Measurements from ENCODE around the gene IGFALS. TPM values are rescaled to one million over a fixed set of nuclear protein-coding genes. Genes with fewer than 3 reads are reported as not detected.

IGFALS gene
- polyA plus RNA-seq, 1 donor from 2014 or later, result 1.2 TPM

- TF ChIP-seq RAD21 (conservative IDR thresholded peaks at IDR 0.05) (no peak), REST (IDR thresholded peaks at IDR 0.05; ENCODE audit: borderline replicate concordance) (no peak), SMC3 (conservative IDR thresholded peaks at IDR 0.05; ENCODE audit: poor library complexity) (no peak), CTCF (IDR thresholded peaks at IDR 0.05; ENCODE audit: poor library complexity, severe bottlenecking) (no peak), POLR2AphosphoS5 (IDR thresholded peaks at IDR 0.05) (no peak), TAF1 (IDR thresholded peaks at IDR 0.05; ENCODE audit: low read depth) (no peak), EZH2 (IDR thresholded peaks at IDR 0.05; ENCODE audit: borderline replicate concordance, insufficient read depth, low read length, poor library complexity, severe bottlenecking) (no peak), EP300 (conservative IDR thresholded peaks at IDR 0.05; ENCODE audit: poor library complexity, severe bottlenecking) (no peak), MXI1 (conservative IDR thresholded peaks at IDR 0.05; ENCODE audit: poor library complexity, severe bottlenecking) (no peak)
- no peak overlapping the region for H3K4me2 ChIP-seq (ENCODE audit: low read length)
- no peak overlapping the region for H3K27ac ChIP-seq (ENCODE audit: low read length)
- no peaks in the 10 kb centered on the region for H3K36me3 ChIP-seq (ENCODE audit: insufficient read depth, low read length)
- no peak overlapping the region for H2AFZ ChIP-seq (ENCODE audit: low read depth, low read length)
- H3K9me3 ChIP-seq (ENCODE audit: low read length), result no peaks in the 10 kb centered on the region
- no peaks in the 10 kb centered on the region for H3K27me3 ChIP-seq (ENCODE audit: insufficient read depth, low read depth, low read length)
- H3F3A ChIP-seq (ENCODE audit: insufficient read depth, low read length, poor library complexity, severe bottlenecking), result no peaks in the 10 kb centered on the region
- no peak overlapping the region for H3K9ac ChIP-seq (ENCODE audit: low read length)
- no peaks in the 10 kb centered on the region for H3K9me2 ChIP-seq (ENCODE audit: insufficient read depth, low read length)
- H4K20me1 ChIP-seq (ENCODE audit: insufficient read depth), result no peaks in the 10 kb centered on the region
- H3K4me3 ChIP-seq (ENCODE audit: low read length), result no peak overlapping the region
- H3K79me2 ChIP-seq (replicated peaks; ENCODE audit: insufficient read depth, low read length), result no peaks in the 10 kb centered on the region
These were observed 31.2 kb downstream of the IGFALS start for GRCh38 chr16:1762196-1762878.

DNA sequence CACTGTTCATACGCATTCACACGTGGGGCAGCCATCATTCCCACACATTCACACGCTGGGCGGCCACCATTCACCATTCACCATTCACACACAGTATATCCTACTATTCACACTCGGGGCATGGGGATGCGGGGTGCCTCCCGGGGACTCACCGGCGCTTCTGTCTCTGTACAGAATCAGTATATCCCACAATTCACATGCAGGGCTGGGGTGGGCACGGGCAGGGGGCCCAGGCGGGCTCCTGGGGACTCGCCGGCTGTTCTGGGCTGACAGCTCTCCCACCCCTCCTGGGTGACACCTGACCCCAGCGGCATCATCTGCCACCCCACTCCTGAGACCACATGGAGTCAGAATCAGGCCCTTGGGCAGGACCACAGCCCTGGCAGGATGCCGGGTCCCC lies 31.8 kb downstream of the IGFALS start:
- H4K20me1 ChIP-seq (ENCODE audit: insufficient read depth), result no peaks in the 10 kb centered on the region
- H2AFZ ChIP-seq (ENCODE audit: low read depth, low read length), result no peak overlapping the region
- H3F3A ChIP-seq (ENCODE audit: insufficient read depth, low read length, poor library complexity, severe bottlenecking), result no peaks in the 10 kb centered on the region
- no peaks in the 10 kb centered on the region for H3K27me3 ChIP-seq (ENCODE audit: insufficient read depth, low read depth, low read length)
- no peaks in the 10 kb centered on the region for H3K9me3 ChIP-seq (ENCODE audit: low read length)
- H3K27ac ChIP-seq (ENCODE audit: low read length), result no peak overlapping the region
- TF ChIP-seq POLR2AphosphoS5 (IDR thresholded peaks at IDR 0.05) (no peak), TAF1 (IDR thresholded peaks at IDR 0.05; ENCODE audit: low read depth) (no peak), REST (IDR thresholded peaks at IDR 0.05; ENCODE audit: borderline replicate concordance) (no peak), RAD21 (conservative IDR thresholded peaks at IDR 0.05) (no peak), SMC3 (conservative IDR thresholded peaks at IDR 0.05; ENCODE audit: poor library complexity) (no peak), EZH2 (IDR thresholded peaks at IDR 0.05; ENCODE audit: borderline replicate concordance, insufficient read depth, low read length, poor library complexity, severe bottlenecking) (no peak), MXI1 (conservative IDR thresholded peaks at IDR 0.05; ENCODE audit: poor library complexity, severe bottlenecking) (no peak), CTCF (IDR thresholded peaks at IDR 0.05; ENCODE audit: poor library complexity, severe bottlenecking) (no peak), EP300 (conservative IDR thresholded peaks at IDR 0.05; ENCODE audit: poor library complexity, severe bottlenecking) (no peak)
- H3K9me2 ChIP-seq (ENCODE audit: insufficient read depth, low read length), result no peaks in the 10 kb centered on the region
- no peaks in the 10 kb centered on the region for H3K79me2 ChIP-seq (replicated peaks; ENCODE audit: insufficient read depth, low read length)
- no peak overlapping the region for H3K4me3 ChIP-seq (ENCODE audit: low read length)
- no peak overlapping the region for H3K9ac ChIP-seq (ENCODE audit: low read length)
- H3K36me3 ChIP-seq (ENCODE audit: insufficient read depth, low read length), result no peaks in the 10 kb centered on the region
- no peak overlapping the region for H3K4me2 ChIP-seq (ENCODE audit: low read length)

All from neural cell (in vitro differentiated cells).